MM.1S (cell line): ENCODE measurements around the gene NUP98.

Experiments used
- EZH2 ChIP-seq: fragments of 300-600 bp; sonication (generic); optimal IDR thresholded peaks from 2 replicates; pipeline ENCODE3; 2017; ENCODE audit warnings: low read depth, mild to moderate bottlenecking, antibody characterized with exemption, low read length, mixed read lengths
- EZH2phosphoT487 ChIP-seq: fragments of 300-600 bp; sonication (generic); IDR thresholded peaks from 2 replicates; pipeline ENCODE4 v1.6.1; 2018; ENCODE audit warnings: antibody characterized with exemption, low read length

GRCh38 chr11:3686751-3687150 is 110.6 kb downstream of the NUP98 start:
- TF ChIP-seq EZH2 (no peak), EZH2phosphoT487 (no peak)
